BE2C (cell line): ENCODE data around the gene MMP15.

Experiments used
- DNase-seq: peaks from one replicate; pipeline ENCODE4 v3.0.0-alpha.2; 2020
- H3K27me3 ChIP-seq: fragments of 250-450 bp; sonication (Bioruptor Pico); 2 replicates; pipeline ENCODE4 v1.5.1; 2020; ENCODE audit warnings: mild to moderate bottlenecking
- H3K36me3 ChIP-seq: fragments of 250-450 bp; sonication (Bioruptor Pico); 2 replicates; pipeline ENCODE4 v1.5.1; 2020; ENCODE audit warnings: mild to moderate bottlenecking
- H3K4me1 ChIP-seq: fragments of 250-450 bp; sonication (Bioruptor Pico); 2 replicates; pipeline ENCODE4 v1.5.1; 2020
- H3K4me3 ChIP-seq: 2 replicates; pipeline ENCODE4 v1.5.1; 2011; ENCODE audit warnings: low read depth, low read length
- H3K9me3 ChIP-seq: fragments of 250-450 bp; sonication (Bioruptor Pico); 2 replicates; pipeline ENCODE4 v1.5.1; 2020
- CTCF ChIP-seq: IDR thresholded peaks from 2 replicates; pipeline ENCODE4 v1.5.1; 2012; ENCODE audit warnings: mild to moderate bottlenecking, low read depth, low read length

The MMP15 gene

DNA sequence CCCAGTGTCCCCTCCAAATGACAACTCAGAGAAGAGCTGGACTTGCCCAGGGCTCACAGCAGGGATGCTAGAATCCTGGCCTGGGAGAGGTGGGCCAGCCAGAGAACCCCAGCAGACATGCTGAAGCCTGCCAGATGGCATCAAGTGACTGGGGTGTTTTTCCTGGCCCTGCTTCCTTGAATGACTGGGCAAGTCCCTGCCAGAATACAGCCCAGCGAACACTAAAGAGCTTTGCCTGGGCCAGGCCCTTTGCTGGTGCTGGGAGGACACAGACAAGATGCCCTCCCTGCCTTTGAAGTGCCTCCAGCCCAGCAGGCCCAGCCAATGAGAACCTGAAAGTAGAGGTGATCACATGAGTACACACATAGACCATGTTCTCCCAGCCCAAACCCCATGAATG lies 36.6 kb upstream of the MMP15 start:
- DNase-seq: no peak
- Histone ChIP-seq H3K9me3 (no peaks in the 10 kb centered on the region), H3K36me3 (no peaks in the 10 kb centered on the region), H3K4me1 (no peaks in the 10 kb centered on the region), H3K4me3 (no peak overlapping the region), H3K27me3 (no peaks in the 10 kb centered on the region)
- no peak for TF ChIP-seq CTCF

- no peaks in the 10 kb centered on the region for H3K4me1 ChIP-seq
- no peak for TF ChIP-seq CTCF
- H3K27me3 ChIP-seq: no peaks in the 10 kb centered on the region
- H3K4me3 ChIP-seq: no peak overlapping the region
- H3K9me3 ChIP-seq: no peaks in the 10 kb centered on the region
- DNase-seq: no peak
- H3K36me3 ChIP-seq: no peaks in the 10 kb centered on the region
Observed at GRCh38 chr16:57991551-57992059, 33.9 kb upstream of the MMP15 start.

- Histone ChIP-seq H3K36me3 (no peaks in the 10 kb centered on the region), H3K9me3 (no peaks in the 10 kb centered on the region), H3K27me3 (no peaks in the 10 kb centered on the region), H3K4me3 (no peak overlapping the region), H3K4me1 (no peaks in the 10 kb centered on the region)
- no peak for DNase-seq
- TF ChIP-seq CTCF: no peak
Observed at GRCh38 chr16:57992084-57992483, 33.5 kb upstream of the MMP15 start.

- Histone ChIP-seq H3K4me3 (no peak overlapping the region), H3K9me3 (no peaks in the 10 kb centered on the region), H3K36me3 (no peaks in the 10 kb centered on the region), H3K27me3 (no peaks in the 10 kb centered on the region), H3K4me1 (no peaks in the 10 kb centered on the region)
- no peak for TF ChIP-seq CTCF
- DNase-seq: peak; percentile 10
Observed at GRCh38 chr16:57993438-57993837, 32.1 kb upstream of the MMP15 start.

- Histone ChIP-seq H3K4me1 (no peaks in the 10 kb centered on the region), H3K27me3 (no peaks in the 10 kb centered on the region), H3K9me3 (no peaks in the 10 kb centered on the region), H3K36me3 (no peaks in the 10 kb centered on the region), H3K4me3 (no peak overlapping the region)
- no peak for TF ChIP-seq CTCF
- DNase-seq: no peak
Observed at GRCh38 chr16:57993897-57994296, 31.7 kb upstream of the MMP15 start.

DNA sequence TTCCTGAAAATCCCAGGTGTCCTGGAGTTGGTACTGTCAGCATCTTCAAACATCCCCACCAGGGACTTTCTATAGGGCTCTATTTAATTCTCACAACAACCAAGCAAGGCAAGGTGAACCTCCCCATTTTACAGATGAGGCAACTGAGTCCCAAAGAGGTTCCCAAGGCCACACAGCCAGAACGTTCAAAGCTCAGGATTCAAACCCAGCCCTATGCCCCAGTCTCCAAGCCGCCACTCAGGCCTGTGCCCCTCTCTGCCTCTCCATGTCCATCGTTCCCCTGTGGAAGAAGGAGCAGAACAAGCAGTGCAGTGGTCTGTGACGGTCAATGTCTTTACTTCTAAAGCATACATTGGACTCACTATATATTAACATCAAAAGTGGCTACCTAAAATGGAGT lies 31.2 kb upstream of the MMP15 start:
- H3K4me3 ChIP-seq: no peak overlapping the region
- H3K36me3 ChIP-seq: no peaks in the 10 kb centered on the region
- no peaks in the 10 kb centered on the region for H3K4me1 ChIP-seq
- no peaks in the 10 kb centered on the region for H3K27me3 ChIP-seq
- DNase-seq: peak; percentile 1
- no peak for TF ChIP-seq CTCF
- H3K9me3 ChIP-seq: no peaks in the 10 kb centered on the region
